A673 (cell line): ENCODE measurements around the gene PHRF1.

Source experiments
- CTCF ChIP-seq: fragments of 300-800, 200-600 bp; sonication (generic); conservative IDR thresholded peaks from 2 replicates; pipeline ENCODE4 v1.5.1; 2017; ENCODE audit warnings: low read depth, mild to moderate bottlenecking, antibody characterized with exemption, low read length, moderate library complexity, mixed read lengths
- EZH2 ChIP-seq: fragments of 200-600 bp; sonication (generic); IDR thresholded peaks from 2 replicates; pipeline ENCODE4 v1.6.1; 2017; ENCODE audit warnings: borderline replicate concordance, low read depth, mild to moderate bottlenecking, mixed read lengths, antibody characterized with exemption, low read length; ENCODE audit not compliant: poor library complexity, severe bottlenecking

DNA sequence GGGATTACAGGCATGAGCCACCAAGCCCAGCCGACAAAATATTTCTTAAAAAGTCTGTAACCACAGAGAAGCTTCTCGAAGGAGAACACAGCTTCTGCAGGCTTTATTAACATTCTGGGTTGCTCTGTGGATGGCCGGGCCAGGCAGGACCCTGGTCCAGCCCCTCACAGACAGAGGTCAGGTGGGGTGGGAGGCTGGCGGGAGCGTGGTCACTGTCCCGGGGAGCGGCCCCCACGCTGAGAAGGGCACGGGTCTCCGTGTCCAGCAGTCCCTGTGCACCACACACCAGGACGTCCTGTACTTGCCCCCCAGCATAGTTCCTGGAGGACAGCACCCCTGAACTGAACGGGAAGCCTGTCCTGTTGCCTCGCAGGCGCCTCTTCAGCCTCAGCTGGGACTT, 80.2 kb downstream of the PHRF1 start:
- no peak for TF ChIP-seq CTCF
- no peak for TF ChIP-seq EZH2
